GM23248 (cell line): ENCODE results near the gene GANC. TPM values are rescaled to one million over a fixed set of nuclear protein-coding genes. Genes with fewer than 3 reads are reported as not detected.
"Not testable (repeated sequence)": the region's sequence is repeated elsewhere in the genome, so short reads cannot be mapped to it uniquely, and the experiment has no call there.

Experiments used
- DNase-seq: peaks from one replicate; pipeline ENCODE4 v3.0.0-alpha.2; 2015
- H2AFZ ChIP-seq: fragments of 200-600 bp; sonication (generic); 2 replicates; pipeline ENCODE4 v1.6.1; 2016; ENCODE audit warnings: antibody characterized with exemption
- H3F3A ChIP-seq: fragments of 200-600 bp; sonication (generic); 2 replicates; pipeline ENCODE4 v1.6.1; 2016; ENCODE audit warnings: mild to moderate bottlenecking, antibody characterized with exemption, mixed run types; ENCODE audit not compliant: insufficient read depth
- H3K27ac ChIP-seq: fragments of 200-600 bp; sonication (generic); 2 replicates; pipeline ENCODE4 v1.5.1; 2016; ENCODE audit warnings: mild to moderate bottlenecking
- H3K27me3 ChIP-seq: fragments of 200-600 bp; sonication (generic); replicated peaks from 2 replicates; pipeline ENCODE4 v1.6.1; 2016; ENCODE audit warnings: mild to moderate bottlenecking; ENCODE audit not compliant: insufficient read depth
- H3K36me3 ChIP-seq: fragments of 200-600 bp; sonication (generic); 2 replicates; pipeline ENCODE4 v1.6.1; 2016; ENCODE audit warnings: low read depth, mild to moderate bottlenecking
- H3K4me1 ChIP-seq: fragments of 200-600 bp; sonication (generic); 2 replicates; pipeline ENCODE4 v1.6.1; 2016; ENCODE audit warnings: mild to moderate bottlenecking; ENCODE audit not compliant: insufficient read depth
- H3K4me2 ChIP-seq: fragments of 200-600 bp; sonication (generic); one replicate; pipeline ENCODE4 v1.6.1; 2016; ENCODE audit warnings: mild to moderate bottlenecking; ENCODE audit not compliant: unreplicated experiment
- H3K4me3 ChIP-seq: fragments of 200-600 bp; sonication (generic); 2 replicates; pipeline ENCODE4 v1.5.1; 2016; ENCODE audit warnings: mild to moderate bottlenecking
- H3K79me2 ChIP-seq: fragments of 200-600 bp; sonication (generic); 2 replicates; pipeline ENCODE4 v1.6.1; 2016; ENCODE audit warnings: mild to moderate bottlenecking; ENCODE audit not compliant: insufficient read depth
- H3K9ac ChIP-seq: fragments of 200-600 bp; sonication (generic); 2 replicates; pipeline ENCODE4 v1.6.1; 2016; ENCODE audit warnings: mild to moderate bottlenecking
- H3K9me2 ChIP-seq: fragments of 200-600 bp; sonication (generic); 2 replicates; pipeline ENCODE4 v1.6.1; 2016; ENCODE audit warnings: mixed run types, mild to moderate bottlenecking, moderate library complexity; ENCODE audit not compliant: insufficient read depth
- H3K9me3 ChIP-seq: fragments of 200-600 bp; sonication (generic); one replicate; pipeline ENCODE4 v1.6.1; 2017; ENCODE audit warnings: low read depth
- H4K20me1 ChIP-seq: fragments of 200-600 bp; sonication (generic); 2 replicates; pipeline ENCODE4 v1.6.0; 2016; ENCODE audit not compliant: insufficient read depth
- EZH2 ChIP-seq: fragments of 200-600 bp; sonication (generic); IDR thresholded peaks from 2 replicates; pipeline ENCODE4 v1.6.1; 2018; ENCODE audit warnings: antibody characterized with exemption, mild to moderate bottlenecking; ENCODE audit not compliant: insufficient read depth, poor library complexity, severe bottlenecking
- EZH2phosphoT487 ChIP-seq: fragments of 200-600 bp; sonication (generic); IDR thresholded peaks from 2 replicates; pipeline ENCODE4 v1.6.1; 2018; ENCODE audit warnings: antibody characterized with exemption, moderate library complexity, mild to moderate bottlenecking, low read depth; ENCODE audit not compliant: insufficient read depth
- WGBS, 2 experiments: methylation state at CpG; one replicate each; pipeline ENCODE4 v1.1.6; 2015 to 2017; ENCODE audit warnings: low lambda C conversion rate in 2 of 2, low coverage in 1 of 2; ENCODE audit errors: missing lambda C conversion rate in 2 of 2; 5-methylcytosine and 5-hydroxymethylcytosine counted together
- in situ Hi-C: fragments of 300-500 bp; cut with MboI; formaldehyde crosslinking; loops from 2 replicates; pipeline ENCODE4 v1.15.0; 2020
- polyA plus RNA-seq: library from polyadenylated mRNA; unstranded; fragments of >200 nt; fragmentation: Nextera tagmentation; extraction: Ambion mirVana; gene quantifications from 2 replicates; pipeline ENCODE4 v1.2.1, GENCODE V29; 2016
- total RNA-seq: library from RNA; depleted of rRNA; stranded (reverse); fragments of >200 nt; shearing (Covaris generic); gene quantifications from 2 replicates; pipeline ENCODE4 v1.2.3, GENCODE V29; 2014

Gene GANC
- total and polyA plus RNA-seq, 2 experiments from 2014 or later, result 21.4 to 26.8 TPM

DNA sequence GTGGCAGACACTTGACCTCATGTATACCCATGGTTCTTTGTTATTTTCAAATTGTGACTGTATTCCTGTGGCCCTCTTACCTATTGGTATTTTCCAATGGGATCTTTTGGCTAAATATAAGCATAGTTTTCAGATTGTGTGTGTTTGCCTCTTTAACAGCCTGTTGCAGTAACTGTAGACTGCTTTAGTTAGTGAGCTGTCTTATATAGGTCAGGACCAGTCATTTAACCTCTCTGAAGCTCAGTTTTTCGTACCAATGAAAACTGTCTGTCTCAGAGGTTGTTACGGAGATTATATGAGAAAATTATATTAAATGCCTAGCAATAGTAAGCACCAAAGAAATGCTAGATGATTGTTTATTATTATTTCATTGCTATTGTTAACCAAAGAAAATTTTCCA is 57.0 kb downstream of the GANC start:
- H3K9ac ChIP-seq, result no peak overlapping the region
- H3F3A ChIP-seq, result no peaks in the 10 kb centered on the region
- H3K9me2 ChIP-seq, result no peaks in the 10 kb centered on the region
- TF ChIP-seq EZH2phosphoT487, result no peak
- no peak for TF ChIP-seq EZH2
- in situ Hi-C loops, result no loop called here
- no peak overlapping the region for H2AFZ ChIP-seq
- H3K4me1 ChIP-seq, result peaks cover 14% of the 10 kb centered on the region
- no peaks in the 10 kb centered on the region for H3K79me2 ChIP-seq
- H3K27me3 ChIP-seq, result no peaks in the 10 kb centered on the region
- no peaks in the 10 kb centered on the region for H3K9me3 ChIP-seq
- H3K36me3 ChIP-seq, result peaks cover 22% of the 10 kb centered on the region; the same call in 1 of the 2 replicates
- no peak overlapping the region for H3K4me3 ChIP-seq
- H3K27ac ChIP-seq, result no peak overlapping the region
- no peak overlapping the region for H3K4me2 ChIP-seq
- no peak for DNase-seq
- 93 to 98% methylated on average over 2 of the region's 2 CpGs for WGBS, 2 experiments
- H4K20me1 ChIP-seq, result no peaks in the 10 kb centered on the region

DNA sequence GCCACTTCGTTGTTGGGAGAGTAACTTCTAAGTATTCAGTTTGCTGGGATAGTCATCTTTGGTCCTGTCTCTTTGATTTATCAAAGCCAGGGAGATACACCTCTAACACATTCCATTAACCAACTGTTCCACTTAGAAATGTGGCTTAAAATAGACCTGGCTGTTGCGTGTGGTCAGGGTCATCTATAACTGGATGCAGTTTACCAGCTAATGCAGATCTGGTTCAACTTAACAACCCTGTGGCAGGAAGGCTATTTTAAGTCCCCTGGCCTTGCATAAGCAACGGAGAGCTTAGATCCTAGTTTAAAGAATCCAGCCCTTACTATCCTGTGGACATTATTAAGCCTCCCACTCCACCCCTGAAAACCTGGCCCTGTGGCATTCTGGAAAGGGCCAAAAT is 58.2 kb downstream of the GANC start:
- Histone ChIP-seq H3F3A (no peaks in the 10 kb centered on the region), H3K9me2 (no peaks in the 10 kb centered on the region), H3K4me2 (no peak overlapping the region), H3K9me3 (no peaks in the 10 kb centered on the region), H3K36me3 (peaks cover 32% of the 10 kb centered on the region; the same call in 1 of the 2 replicates), H3K4me3 (no peak overlapping the region), H3K27me3 (no peaks in the 10 kb centered on the region), H3K27ac (peak overlapping the region; percentile 16; the same call in 1 of the 2 replicates), H2AFZ (no peak overlapping the region), H4K20me1 (no peaks in the 10 kb centered on the region), H3K9ac (no peak overlapping the region), H3K4me1 (peaks cover 14% of the 10 kb centered on the region), H3K79me2 (no peaks in the 10 kb centered on the region)
- no peak for DNase-seq
- in situ Hi-C loops, result no loop called here
- no peak for TF ChIP-seq EZH2
- WGBS, 2 experiments, result 69 to 70% methylated on average over 3 of the region's 3 CpGs

GRCh38 chr15:42332331-42332730 is 59.3 kb downstream of the GANC start:
- Histone ChIP-seq H4K20me1 (no peaks in the 10 kb centered on the region), H3K36me3 (peaks cover 29% of the 10 kb centered on the region; the same call in 1 of the 2 replicates), H3K9me2 (no peaks in the 10 kb centered on the region), H3K4me2 (peak overlapping the region; percentile 67), H2AFZ (no peak overlapping the region), H3K4me1 (peaks cover 14% of the 10 kb centered on the region), H3K9ac (no peak overlapping the region), H3K27ac (peak overlapping the region; percentile 56), H3K27me3 (no peaks in the 10 kb centered on the region), H3F3A (no peaks in the 10 kb centered on the region), H3K4me3 (no peak overlapping the region; the same call in 1 of the 2 replicates), H3K79me2 (no peaks in the 10 kb centered on the region), H3K9me3 (no peaks in the 10 kb centered on the region)
- DNase-seq, result peak; percentile 73
- TF ChIP-seq EZH2 (no peak), EZH2phosphoT487 (no peak)
- WGBS, 2 experiments, result 42 to 51% methylated on average over 4 of the region's 4 CpGs
- in situ Hi-C loops, result no loop called here

DNA sequence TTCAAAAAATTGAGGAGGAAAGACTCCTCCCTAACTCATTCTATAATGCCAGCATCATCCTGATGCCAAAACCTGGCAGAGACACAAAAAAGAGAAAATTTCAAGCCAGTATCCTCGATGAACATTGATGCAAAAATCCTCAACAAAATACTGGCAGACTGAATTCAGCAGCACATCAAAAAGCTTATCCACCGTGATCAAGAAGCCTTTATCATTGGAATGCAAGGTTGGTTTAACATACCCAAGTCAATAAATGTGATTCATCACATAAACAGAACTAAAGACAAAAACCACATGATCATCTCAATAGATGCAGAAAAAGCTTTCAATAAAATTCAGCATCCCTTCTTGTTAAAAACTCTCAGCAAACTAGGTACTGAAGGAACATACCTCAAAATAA is 62.1 kb downstream of the GANC start:
- DNase-seq, result no peak
- H3F3A ChIP-seq, result no peaks in the 10 kb centered on the region
- 95 to 96% methylated on average over 2 of the region's 2 CpGs for WGBS, 2 experiments

GRCh38 chr15:42336650-42337049 is 63.6 kb downstream of the GANC start:
- H4K20me1 ChIP-seq, H3K79me2 ChIP-seq, H3K27me3 ChIP-seq, H3K4me1 ChIP-seq, H3K4me3 ChIP-seq, in situ Hi-C loops, H2AFZ ChIP-seq, H3K9me3 ChIP-seq, H3K4me2 ChIP-seq, H3K9me2 ChIP-seq, H3F3A ChIP-seq, H3K9ac ChIP-seq, DNase-seq, H3K27ac ChIP-seq: not testable (repeated sequence)
- peaks cover 21% of the 10 kb centered on the region; the same call in 1 of the 2 replicates for H3K36me3 ChIP-seq
- WGBS, 2 experiments, result 92 to 93% methylated on average over 1 of the region's 1 CpG

More for the DNA sequence above, 62.1 kb downstream of the GANC start:
- Histone ChIP-seq H3K4me1 (peaks cover 14% of the 10 kb centered on the region), H3K27me3 (no peaks in the 10 kb centered on the region), H3K4me2 (no peak overlapping the region), H3K9ac (no peak overlapping the region), H3K36me3 (peaks cover 21% of the 10 kb centered on the region; the same call in 1 of the 2 replicates), H3K9me2 (no peaks in the 10 kb centered on the region), H3K4me3 (no peak overlapping the region), H4K20me1 (no peaks in the 10 kb centered on the region), H2AFZ (no peak overlapping the region), H3K27ac (no peak overlapping the region), H3K9me3 (no peaks in the 10 kb centered on the region), H3K79me2 (no peaks in the 10 kb centered on the region)
- TF ChIP-seq EZH2 (no peak), EZH2phosphoT487 (no peak)
- in situ Hi-C loops, result no loop called here

- H3K79me2 ChIP-seq, H3K4me1 ChIP-seq, H3K4me2 ChIP-seq, DNase-seq, in situ Hi-C loops, H3K9me2 ChIP-seq, H3K27ac ChIP-seq, H3K4me3 ChIP-seq, H2AFZ ChIP-seq, H3F3A ChIP-seq, H3K9me3 ChIP-seq, H3K27me3 ChIP-seq, H4K20me1 ChIP-seq, H3K9ac ChIP-seq: not testable (repeated sequence)
- 98 to 100% methylated on average over 3 of the region's 3 CpGs for WGBS, 2 experiments
- peaks cover 21% of the 10 kb centered on the region; the same call in 1 of the 2 replicates for H3K36me3 ChIP-seq
Observed at GRCh38 chr15:42337104-42337503, 64.1 kb downstream of the GANC start.
